Measurements from ENCODE around the gene CERS5.
"Not testable (repeated sequence)": the region's sequence is repeated elsewhere in the genome, so short reads cannot be mapped to it uniquely, and the experiment has no call there.

The CERS5 gene

GRCh38 chr12:50187084-50187900 is 20.1 kb upstream of the CERS5 start:
- DNase-seq (ENCODE audit: low read depth in 1 of 2, low spot score in 1 of 2), result peak in 1 of 2 donors; percentile 11

- DNase-seq (ENCODE audit: low read depth in 1 of 2, low spot score in 1 of 2), result no peak
Measured at GRCh38 chr12:50186681-50187080, 19.5 kb upstream of the CERS5 start.

GRCh38 chr12:50185970-50186663 is 18.9 kb upstream of the CERS5 start:
- DNase-seq (ENCODE audit: low read depth in 1 of 2, low spot score in 1 of 2), result no peak

GRCh38 chr12:50185301-50185895 is 18.2 kb upstream of the CERS5 start:
- no peak for DNase-seq (ENCODE audit: low read depth in 1 of 2, low spot score in 1 of 2)

- no peak for DNase-seq (ENCODE audit: low read depth in 1 of 2, low spot score in 1 of 2)
Measured at GRCh38 chr12:50184261-50184660, 17.1 kb upstream of the CERS5 start.

GRCh38 chr12:50182461-50182860 is 15.3 kb upstream of the CERS5 start:
- DNase-seq (ENCODE audit: low read depth in 1 of 2, low spot score in 1 of 2), result no peak

GRCh38 chr12:50181691-50182090 is 14.5 kb upstream of the CERS5 start:
- DNase-seq (ENCODE audit: low read depth in 1 of 2, low spot score in 1 of 2), result no peak

GRCh38 chr12:50175716-50176026 is 8.5 kb upstream of the CERS5 start:
- no peak for DNase-seq (ENCODE audit: low read depth in 1 of 2, low spot score in 1 of 2)

GRCh38 chr12:50174971-50175715 is 8.0 kb upstream of the CERS5 start:
- DNase-seq (ENCODE audit: low read depth in 1 of 2, low spot score in 1 of 2), result peak in 1 of 2 donors; percentile 27

- peak; percentile 37 to 39 for DNase-seq (ENCODE audit: low read depth in 1 of 2, low spot score in 1 of 2)
Measured at GRCh38 chr12:50166799-50167048, 445 bp downstream of the CERS5 start.

GRCh38 chr12:50164963-50165362 is 2.2 kb downstream of the CERS5 start:
- no peak for DNase-seq (ENCODE audit: low read depth in 1 of 2, low spot score in 1 of 2)

- no peak for DNase-seq (ENCODE audit: low read depth in 1 of 2, low spot score in 1 of 2)
Measured at GRCh38 chr12:50162230-50162629, 4.9 kb downstream of the CERS5 start.

GRCh38 chr12:50160643-50161042 is 6.5 kb downstream of the CERS5 start:
- no peak for DNase-seq (ENCODE audit: low read depth in 1 of 2, low spot score in 1 of 2)

- DNase-seq (ENCODE audit: low read depth in 1 of 2, low spot score in 1 of 2), result no peak
Measured at GRCh38 chr12:50157259-50157658, 9.9 kb downstream of the CERS5 start.

- no peak for DNase-seq (ENCODE audit: low read depth in 1 of 2, low spot score in 1 of 2)
Measured at GRCh38 chr12:50156641-50157040, 10.5 kb downstream of the CERS5 start.

- not testable (repeated sequence) for DNase-seq (ENCODE audit: low read depth in 1 of 2, low spot score in 1 of 2)
Measured at GRCh38 chr12:50154947-50155346, 12.2 kb downstream of the CERS5 start.

GRCh38 chr12:50151047-50151687 is 16.0 kb downstream of the CERS5 start:
- DNase-seq (ENCODE audit: low read depth in 1 of 2, low spot score in 1 of 2), result no peak

GRCh38 chr12:50149311-50149710 is 17.9 kb downstream of the CERS5 start:
- DNase-seq (ENCODE audit: low read depth in 1 of 2, low spot score in 1 of 2), result no peak

- DNase-seq (ENCODE audit: low read depth in 1 of 2, low spot score in 1 of 2), result not testable (repeated sequence)
Measured at GRCh38 chr12:50148011-50148410, 19.2 kb downstream of the CERS5 start.

GRCh38 chr12:50147281-50147680 is 19.9 kb downstream of the CERS5 start:
- DNase-seq (ENCODE audit: low read depth in 1 of 2, low spot score in 1 of 2), result no peak

GRCh38 chr12:50145439-50145838 is 21.7 kb downstream of the CERS5 start:
- DNase-seq (ENCODE audit: low read depth in 1 of 2, low spot score in 1 of 2), result no peak
